Tibial nerve (tissue), 4 donors: Measurements from ENCODE around the gene SMAD7. TPM values are rescaled to one million over a fixed set of nuclear protein-coding genes. Genes with fewer than 3 reads are reported as not detected.

ENCODE experiments used
- DNase-seq, 2 donors: peaks; one replicate each; pipeline ENCODE4 v3.0.0-alpha.2; 2019; ENCODE audit warnings: low spot score in 2 of 2
- H3K27ac ChIP-seq, 4 donors: fragments of 200-600 bp; sonication (generic) in 3 of 4; one replicate each; pipeline ENCODE4 v1.5.1; 2017 to 2019; ENCODE audit warnings: mild to moderate bottlenecking in 1 of 4
- H3K27me3 ChIP-seq, 2 donors: fragments of 200-600 bp; sonication (generic) in 1 of 2; one replicate each; pipeline versions ENCODE4 v1.5.1 to v1.6.0; 2017 to 2019
- H3K36me3 ChIP-seq, 3 donors: fragments of 200-600 bp; sonication (generic); one replicate each; pipeline ENCODE4 v1.5.1; 2018 to 2019
- H3K4me1 ChIP-seq, 4 donors: fragments of 200-600 bp; sonication (generic) in 3 of 4; one replicate each; pipeline ENCODE4 v1.5.1; 2017 to 2019
- H3K4me3 ChIP-seq, 4 donors: fragments of 200-600 bp; sonication (generic) in 3 of 4; one replicate each; pipeline ENCODE4 v1.5.1; 2017 to 2019; ENCODE audit warnings: mild to moderate bottlenecking in 1 of 4, moderate library complexity in 1 of 4
- H3K9me3 ChIP-seq, 4 donors: fragments of 200-600 bp; sonication (generic) in 3 of 4; one replicate each; pipeline ENCODE4 v1.5.1; 2017 to 2019
- EP300 ChIP-seq, 2 donors: sonication (generic); formaldehyde crosslinking; IDR thresholded peaks; one replicate each; pipeline ENCODE4 v1.6.1; 2017; ENCODE audit warnings: antibody characterized with exemption in 2 of 2, mild to moderate bottlenecking in 1 of 2
- POLR2A ChIP-seq, 2 donors: fragments of 450-650 bp; IDR thresholded peaks; one replicate each; pipeline ENCODE4 v1.6.1; 2017; ENCODE audit warnings: antibody characterized with exemption in 2 of 2, mild to moderate bottlenecking in 2 of 2, moderate library complexity in 2 of 2
- WGBS, 2 donors: methylation state at CpG; one replicate each; pipeline ENCODE4 v1.1.5; 2018; 5-methylcytosine and 5-hydroxymethylcytosine counted together
- total RNA-seq, 4 donors: library from RNA; depleted of rRNA; stranded (reverse); fragments of >200 nt; gene quantifications; one replicate each; pipeline ENCODE4 v1.1.0, GENCODE V29; 2016
- TF ChIP-seq, protein P1 (sequence below), 5 experiments: fragments of 200-600 bp in 3 of 5; fragments of 450-650 bp in 2 of 5; sonication (generic) in 3 of 5; IDR thresholded peaks; one replicate each; pipeline ENCODE4 v1.5.1; 2016 to 2019; ENCODE audit warnings: antibody characterized with exemption in 5 of 5, mild to moderate bottlenecking in 3 of 5, moderate library complexity in 2 of 5

Gene SMAD7
- total RNA-seq, 4 donors from 2014 or later, result 34.3 to 56.8 (median 35.6) TPM

DNA sequence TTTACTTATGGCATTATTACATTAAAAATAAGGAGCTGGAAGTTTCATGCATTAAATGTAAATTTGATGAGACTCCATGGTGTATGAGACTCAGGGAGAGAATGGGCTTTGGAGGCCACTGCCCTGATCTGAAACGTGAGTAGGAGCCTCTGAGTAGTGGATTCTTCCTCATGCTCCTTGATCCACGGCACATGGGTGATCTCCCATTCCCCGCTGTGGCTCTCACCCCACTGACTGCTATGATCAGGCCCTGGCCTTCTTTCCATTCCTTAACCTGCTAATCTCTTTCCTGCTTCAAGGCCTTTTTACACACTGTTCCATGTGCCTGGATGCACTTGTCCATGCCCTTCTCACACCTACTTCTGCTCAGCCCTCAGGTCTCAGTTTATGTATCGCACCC lies 68.4 kb downstream of the SMAD7 start:
- TF ChIP-seq EP300 (IDR thresholded peaks at IDR 0.05) (no peak), POLR2A (IDR thresholded peaks at IDR 0.05) (no peak)
- TF ChIP-seq, protein P1, sequence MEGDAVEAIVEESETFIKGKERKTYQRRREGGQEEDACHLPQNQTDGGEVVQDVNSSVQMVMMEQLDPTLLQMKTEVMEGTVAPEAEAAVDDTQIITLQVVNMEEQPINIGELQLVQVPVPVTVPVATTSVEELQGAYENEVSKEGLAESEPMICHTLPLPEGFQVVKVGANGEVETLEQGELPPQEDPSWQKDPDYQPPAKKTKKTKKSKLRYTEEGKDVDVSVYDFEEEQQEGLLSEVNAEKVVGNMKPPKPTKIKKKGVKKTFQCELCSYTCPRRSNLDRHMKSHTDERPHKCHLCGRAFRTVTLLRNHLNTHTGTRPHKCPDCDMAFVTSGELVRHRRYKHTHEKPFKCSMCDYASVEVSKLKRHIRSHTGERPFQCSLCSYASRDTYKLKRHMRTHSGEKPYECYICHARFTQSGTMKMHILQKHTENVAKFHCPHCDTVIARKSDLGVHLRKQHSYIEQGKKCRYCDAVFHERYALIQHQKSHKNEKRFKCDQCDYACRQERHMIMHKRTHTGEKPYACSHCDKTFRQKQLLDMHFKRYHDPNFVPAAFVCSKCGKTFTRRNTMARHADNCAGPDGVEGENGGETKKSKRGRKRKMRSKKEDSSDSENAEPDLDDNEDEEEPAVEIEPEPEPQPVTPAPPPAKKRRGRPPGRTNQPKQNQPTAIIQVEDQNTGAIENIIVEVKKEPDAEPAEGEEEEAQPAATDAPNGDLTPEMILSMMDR (IDR thresholded peaks at IDR 0.05), result no peak
- Histone ChIP-seq H3K27me3 (no peaks in the 10 kb centered on the region), H3K9me3 (no peaks in the 10 kb centered on the region), H3K36me3 (no peaks in the 10 kb centered on the region), H3K4me1 (no peaks in the 10 kb centered on the region), H3K4me3 (no peak overlapping the region), H3K27ac (no peak overlapping the region)
- DNase-seq, result no peak
- WGBS, 2 donors, result 90 to 91% methylated on average over 4 of the region's 4 CpGs

GRCh38 chr18:48880931-48881330 lies 69.8 kb downstream of the SMAD7 start:
- WGBS, 2 donors, result 91 to 93% methylated on average over 1 of the region's 1 CpG
- no peak overlapping the region for H3K4me3 ChIP-seq
- DNase-seq, result no peak
- no peaks in the 10 kb centered on the region for H3K9me3 ChIP-seq
- no peak for TF ChIP-seq EP300 (IDR thresholded peaks at IDR 0.05)
- TF ChIP-seq, protein P1 (IDR thresholded peaks at IDR 0.05), result no peak
- no peak overlapping the region for H3K27ac ChIP-seq
- H3K27me3 ChIP-seq, result no peaks in the 10 kb centered on the region
- H3K4me1 ChIP-seq, result peaks cover 0 to 1% (median 0%) of the 10 kb centered on the region in 4 donors
- no peaks in the 10 kb centered on the region for H3K36me3 ChIP-seq

- DNase-seq, result no peak
- 55 to 61% methylated on average over 11 to 14 of the region's 15 CpGs for WGBS, 2 donors
These were observed 71.7 kb downstream of the SMAD7 start for GRCh38 chr18:48879008-48879431.

DNA sequence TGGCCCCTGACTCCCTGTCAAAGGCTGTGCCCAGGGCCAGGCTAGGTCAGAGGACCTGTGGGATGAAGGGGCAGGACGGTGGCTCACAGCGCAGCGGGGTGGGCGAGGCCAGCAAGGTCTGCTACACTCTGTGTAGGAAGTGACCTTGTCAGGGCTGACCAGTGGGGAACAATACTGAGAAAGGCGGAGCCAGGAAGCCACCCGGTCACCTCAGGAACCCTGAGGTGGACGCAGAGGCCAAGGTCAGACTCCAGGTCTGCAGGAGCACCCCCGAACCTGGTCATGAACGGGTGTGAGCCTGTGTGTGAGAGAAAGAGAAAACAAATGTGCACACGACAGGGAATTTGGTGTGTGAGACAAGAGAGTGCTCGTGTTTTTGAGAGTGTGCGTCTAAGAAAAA lies 72.3 kb downstream of the SMAD7 start:
- Histone ChIP-seq H3K9me3 (no peaks in the 10 kb centered on the region), H3K4me3 (no peak overlapping the region), H3K4me1 (peaks cover 0 to 5% (median 2%) of the 10 kb centered on the region in 4 donors), H3K27me3 (no peaks in the 10 kb centered on the region), H3K36me3 (no peaks in the 10 kb centered on the region), H3K27ac (no peak overlapping the region)
- TF ChIP-seq, protein P1 (IDR thresholded peaks at IDR 0.05), result no peak
- TF ChIP-seq EP300 (IDR thresholded peaks at IDR 0.05), result peak in 1 of 2 donors; percentile 9
- DNase-seq, result no peak
- 63 to 68% methylated on average over 12 of the region's 12 CpGs for WGBS, 2 donors

More at GRCh38 chr18:48879008-48879431, 71.7 kb downstream of the SMAD7 start:
- Histone ChIP-seq H3K4me1 (peaks cover 0 to 3% (median 0%) of the 10 kb centered on the region in 4 donors), H3K27me3 (no peaks in the 10 kb centered on the region), H3K9me3 (no peaks in the 10 kb centered on the region), H3K36me3 (no peaks in the 10 kb centered on the region), H3K4me3 (no peak overlapping the region), H3K27ac (no peak overlapping the region)
- TF ChIP-seq EP300 (IDR thresholded peaks at IDR 0.05) (no peak), POLR2A (IDR thresholded peaks at IDR 0.05) (no peak)
- TF ChIP-seq, protein P1 (IDR thresholded peaks at IDR 0.05), result no peak

DNA sequence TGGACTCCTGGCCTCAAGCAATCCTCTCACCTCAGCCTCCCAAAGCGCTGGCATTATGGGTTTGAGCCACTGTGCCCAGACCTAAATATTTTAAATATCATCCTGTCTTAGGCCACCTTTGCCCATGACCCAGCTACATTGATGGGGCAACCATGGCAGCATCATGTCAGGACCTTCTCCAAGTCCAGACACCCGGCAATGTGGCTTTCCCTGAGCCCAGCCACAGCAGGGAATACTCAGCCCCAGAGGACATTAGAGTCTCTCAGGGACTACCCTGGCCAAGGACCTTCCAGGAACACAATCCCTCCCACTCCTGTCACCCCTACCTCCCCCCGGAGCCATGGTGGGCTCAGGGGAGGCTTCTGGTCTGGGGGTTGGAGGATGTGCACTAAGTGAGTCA lies 72.8 kb downstream of the SMAD7 start:
- Histone ChIP-seq H3K27ac (no peak overlapping the region), H3K36me3 (no peaks in the 10 kb centered on the region), H3K9me3 (no peaks in the 10 kb centered on the region), H3K27me3 (no peaks in the 10 kb centered on the region), H3K4me1 (peaks cover 0 to 9% (median 4%) of the 10 kb centered on the region in 4 donors), H3K4me3 (no peak overlapping the region)
- TF ChIP-seq POLR2A (IDR thresholded peaks at IDR 0.05) (no peak), EP300 (IDR thresholded peaks at IDR 0.05) (no peak)
- TF ChIP-seq, protein P1 (IDR thresholded peaks at IDR 0.05), result no peak
- no peak for DNase-seq
- WGBS, 2 donors, result 80 to 94% methylated on average over 3 of the region's 3 CpGs
